Measurements from ENCODE around the gene ULBP1. TPM values are rescaled to one million over a fixed set of nuclear protein-coding genes. Genes with fewer than 3 reads are reported as not detected.
"Not testable (repeated sequence)": the region's sequence is repeated elsewhere in the genome, so short reads cannot be mapped to it uniquely, and the experiment has no call there.

The ULBP1 gene
- total RNA-seq, 2 donors from 2014 or later, result 0.14 TPM; not detected in 1

GRCh38 chr6:150008588-150008987 is 44.8 kb downstream of the ULBP1 start:
- ATAC-seq (ENCODE audit: insufficient number of reproducible peaks, low FRiP score, low read depth) (no peak), DNase-seq (ENCODE audit: low spot score) (no peak)
- Histone ChIP-seq H3K4me1 (ENCODE audit: control insufficient read depth in 1 of 2, low read depth in 2 of 2) (peaks cover 5 to 19% of the 10 kb centered on the region in 2 donors), H3K4me3 (no peak overlapping the region), H3K9me3 (no peaks in the 10 kb centered on the region), H3K27ac (no peak overlapping the region), H3K27me3 (replicated peaks; ENCODE audit: insufficient read depth) (peaks cover 14% of the 10 kb centered on the region), H3K36me3 (no peaks in the 10 kb centered on the region)
- no peak for TF ChIP-seq CTCF (IDR thresholded peaks at IDR 0.05)

- H3K4me3 ChIP-seq; H3K36me3 ChIP-seq; H3K4me1 ChIP-seq (ENCODE audit: control insufficient read depth in 1 of 2, low read depth in 2 of 2); DNase-seq (ENCODE audit: low spot score); H3K27ac ChIP-seq; H3K27me3 ChIP-seq (replicated peaks; ENCODE audit: insufficient read depth); H3K9me3 ChIP-seq; ATAC-seq (ENCODE audit: insufficient number of reproducible peaks, low FRiP score, low read depth): not testable (repeated sequence)
These were observed 49.4 kb downstream of the ULBP1 start for GRCh38 chr6:150012846-150013784.

DNA sequence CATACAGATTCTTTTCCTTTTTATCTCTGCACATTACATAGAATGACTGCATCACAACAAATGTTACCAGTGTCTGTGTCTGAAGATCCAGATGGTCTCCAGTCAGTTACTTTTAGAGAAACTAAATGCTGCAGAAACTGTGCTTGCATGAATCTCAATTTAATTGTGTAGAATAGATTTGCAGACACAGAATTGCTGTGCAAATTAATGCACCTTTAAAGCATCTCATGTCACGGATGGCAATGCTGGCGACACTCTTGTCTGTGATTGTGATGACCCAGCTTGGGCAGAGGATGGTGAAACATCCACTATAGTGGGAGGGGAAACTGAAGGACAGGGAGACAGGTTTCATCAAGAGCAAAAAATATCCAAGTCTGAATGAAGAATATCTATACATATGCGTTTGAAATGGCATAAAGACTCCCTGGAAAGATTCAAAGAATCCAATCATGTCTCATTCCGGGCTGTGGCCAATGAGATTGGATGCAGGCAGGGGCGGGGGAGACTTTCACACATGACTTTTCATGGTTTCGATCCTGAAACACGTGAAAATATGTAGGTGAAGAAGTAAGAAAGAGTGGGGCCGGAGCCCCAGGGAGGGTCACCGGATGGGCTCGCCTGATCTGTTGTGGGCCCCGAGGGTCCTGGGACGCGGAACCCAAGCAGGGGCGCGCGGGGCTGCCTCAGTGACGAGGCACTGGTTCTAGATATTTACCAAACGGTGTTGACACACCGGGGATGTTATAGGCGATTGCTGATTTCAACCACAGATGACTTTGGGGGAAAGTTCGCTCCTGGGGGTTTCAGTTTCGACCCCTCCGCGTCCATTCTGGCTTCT is 50.3 kb downstream of the ULBP1 start:
- not testable (repeated sequence) for H3K27me3 ChIP-seq (replicated peaks; ENCODE audit: insufficient read depth); H3K4me3 ChIP-seq

DNA sequence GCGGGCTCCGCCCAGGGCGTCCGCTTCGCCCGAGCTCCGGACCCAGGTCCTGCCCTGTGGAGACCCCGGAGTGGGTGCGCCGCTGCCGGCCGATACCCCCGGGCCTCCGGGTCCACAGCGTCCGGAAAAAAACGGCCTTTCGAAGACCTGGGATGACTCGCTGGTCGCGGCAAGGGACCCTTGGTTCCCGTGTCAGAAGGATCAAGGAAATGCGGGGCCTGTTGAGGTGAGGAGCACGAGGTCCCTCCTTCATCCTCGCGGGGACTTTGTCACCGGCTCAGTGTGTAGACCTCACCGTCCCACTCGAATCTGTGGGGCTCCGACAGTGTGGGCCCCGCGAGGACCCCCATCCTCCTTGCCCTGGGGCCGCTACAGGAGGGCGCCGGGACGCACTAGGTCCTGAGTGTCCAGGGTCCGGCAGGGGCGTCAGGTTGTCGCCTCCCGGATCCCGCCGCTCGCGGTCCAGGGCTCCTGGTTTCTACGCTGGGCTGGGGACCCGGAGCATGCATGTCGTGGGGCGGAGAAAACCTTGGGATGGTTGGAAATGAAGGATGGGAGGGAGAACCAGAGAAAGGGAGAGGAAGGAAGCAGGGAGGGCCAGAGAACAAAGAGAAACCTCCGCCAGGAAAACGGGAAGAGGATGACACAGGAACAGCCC is 51.0 kb downstream of the ULBP1 start:
- DNase-seq (ENCODE audit: low spot score); ATAC-seq (ENCODE audit: insufficient number of reproducible peaks, low FRiP score, low read depth); H3K4me3 ChIP-seq: not testable (repeated sequence)

More for the DNA sequence above, 50.3 kb downstream of the ULBP1 start:
- not testable (repeated sequence) for H3K36me3 ChIP-seq; H3K9me3 ChIP-seq; H3K4me1 ChIP-seq (ENCODE audit: control insufficient read depth in 1 of 2, low read depth in 2 of 2); DNase-seq (ENCODE audit: low spot score); H3K27ac ChIP-seq; ATAC-seq (ENCODE audit: insufficient number of reproducible peaks, low FRiP score, low read depth)

GRCh38 chr6:150015281-150016001 is 51.7 kb downstream of the ULBP1 start:
- not testable (repeated sequence) for H3K4me1 ChIP-seq (ENCODE audit: control insufficient read depth in 1 of 2, low read depth in 2 of 2); DNase-seq (ENCODE audit: low spot score); ATAC-seq (ENCODE audit: insufficient number of reproducible peaks, low FRiP score, low read depth); H3K36me3 ChIP-seq; H3K4me3 ChIP-seq; H3K9me3 ChIP-seq; H3K27ac ChIP-seq; H3K27me3 ChIP-seq (replicated peaks; ENCODE audit: insufficient read depth)

More for the DNA sequence above, 51.0 kb downstream of the ULBP1 start:
- not testable (repeated sequence) for H3K4me1 ChIP-seq (ENCODE audit: control insufficient read depth in 1 of 2, low read depth in 2 of 2); H3K9me3 ChIP-seq; H3K36me3 ChIP-seq; H3K27me3 ChIP-seq (replicated peaks; ENCODE audit: insufficient read depth); H3K27ac ChIP-seq

DNA sequence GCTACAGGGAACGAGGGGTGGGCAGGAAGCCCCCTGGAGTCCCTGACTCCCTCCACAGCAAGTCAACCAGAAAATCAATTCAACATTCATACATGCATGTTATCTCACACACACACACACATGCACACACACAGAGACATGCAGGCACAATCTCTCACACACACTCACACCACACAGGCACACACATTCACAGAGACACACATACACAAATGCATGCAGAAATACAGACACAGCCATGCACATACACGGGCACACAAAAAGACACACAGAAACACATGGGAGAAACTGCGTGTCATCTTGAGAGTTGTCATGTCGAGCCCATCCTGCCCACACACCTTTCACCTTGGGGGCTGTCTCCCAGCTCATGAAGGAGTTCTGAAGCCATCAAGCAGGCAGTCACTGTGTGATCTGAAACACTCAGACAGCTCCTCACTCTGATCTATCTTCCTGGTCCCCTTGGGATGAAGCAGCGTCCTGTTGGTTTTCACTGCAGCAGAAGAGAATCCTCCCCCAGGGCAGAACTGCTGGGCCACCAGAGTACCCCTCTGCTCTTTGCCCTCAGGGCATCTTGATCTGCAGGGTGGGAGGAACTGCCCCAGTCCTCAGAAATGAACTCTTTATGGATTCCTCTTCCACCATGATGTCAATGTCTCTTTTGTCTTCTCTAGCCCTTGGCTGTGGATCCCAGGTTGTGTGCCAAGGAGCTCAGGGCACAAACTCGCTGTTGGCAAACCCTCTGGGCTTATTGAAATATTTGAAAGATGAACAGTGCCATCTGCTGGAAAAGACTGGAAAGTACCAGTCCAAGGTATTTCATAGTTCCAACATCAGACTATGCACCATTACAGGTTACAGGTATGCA is 52.8 kb downstream of the ULBP1 start:
- TF ChIP-seq CTCF (IDR thresholded peaks at IDR 0.05), result peak; percentile 74
- H3K27ac ChIP-seq, result no peak overlapping the region
- no peak for DNase-seq (ENCODE audit: low spot score)
- no peaks in the 10 kb centered on the region for H3K4me1 ChIP-seq (ENCODE audit: control insufficient read depth in 1 of 2, low read depth in 2 of 2)
- H3K4me3 ChIP-seq, result no peak overlapping the region
- H3K36me3 ChIP-seq, result no peaks in the 10 kb centered on the region
- ATAC-seq (ENCODE audit: insufficient number of reproducible peaks, low FRiP score, low read depth), result peak; percentile 68
- H3K27me3 ChIP-seq (replicated peaks; ENCODE audit: insufficient read depth), result peaks cover 2% of the 10 kb centered on the region
- H3K9me3 ChIP-seq, result no peaks in the 10 kb centered on the region

All from thoracic aorta (tissue), 2 donors.